ENCODE results near the gene SH3TC2.
A peak's percentile ranks its signal among the peaks of the same experiment; 100 is the strongest.

SH3TC2 gene

DNA sequence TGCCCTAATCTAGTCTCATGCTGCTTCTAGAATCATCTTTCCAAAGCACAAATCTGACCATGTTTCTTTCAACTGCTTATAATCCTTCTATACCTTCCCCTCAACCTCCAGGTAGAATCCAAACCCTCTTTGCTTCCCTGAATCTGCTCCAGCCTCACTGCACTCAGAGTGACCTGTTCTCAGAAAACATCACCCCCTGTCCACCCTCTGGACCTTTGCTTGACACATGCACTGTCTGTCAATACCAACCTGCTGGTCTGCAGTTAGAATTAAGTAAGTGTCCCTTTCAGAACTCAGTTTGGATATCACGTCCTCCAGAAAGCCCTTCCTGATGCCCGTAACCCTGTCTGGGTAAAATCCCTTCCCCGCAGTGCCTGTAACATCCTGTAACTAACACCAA is 63.1 kb downstream of the SH3TC2 start:
- no peak for DNase-seq (ENCODE audit: low spot score)

- peak; percentile 49 for DNase-seq (ENCODE audit: low spot score)
These were observed 64.6 kb downstream of the SH3TC2 start for GRCh38 chr5:148998174-148998797.

DNA sequence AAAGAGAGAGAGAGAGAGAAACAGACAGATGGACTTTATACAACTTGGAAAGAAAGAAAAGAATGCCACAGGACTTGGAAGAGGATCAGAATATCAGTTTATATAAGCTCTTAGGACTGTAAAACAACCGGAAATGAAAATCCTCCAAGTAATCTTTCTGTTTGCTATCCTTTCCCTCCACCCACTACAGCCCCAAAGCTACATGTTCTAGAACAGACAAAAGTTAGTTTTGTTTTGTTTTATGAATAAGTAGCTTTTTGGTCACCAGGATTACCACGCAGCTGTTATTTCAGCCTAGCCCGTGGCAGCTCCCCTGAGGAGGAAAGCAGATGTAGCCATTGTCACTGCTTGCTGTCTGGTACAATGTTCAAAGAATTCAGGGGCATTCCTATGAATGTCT is 66.6 kb downstream of the SH3TC2 start:
- DNase-seq (ENCODE audit: low spot score) = no peak

- DNase-seq (ENCODE audit: low spot score) = no peak
These were observed 67.1 kb downstream of the SH3TC2 start for GRCh38 chr5:148995791-148996190.

DNA sequence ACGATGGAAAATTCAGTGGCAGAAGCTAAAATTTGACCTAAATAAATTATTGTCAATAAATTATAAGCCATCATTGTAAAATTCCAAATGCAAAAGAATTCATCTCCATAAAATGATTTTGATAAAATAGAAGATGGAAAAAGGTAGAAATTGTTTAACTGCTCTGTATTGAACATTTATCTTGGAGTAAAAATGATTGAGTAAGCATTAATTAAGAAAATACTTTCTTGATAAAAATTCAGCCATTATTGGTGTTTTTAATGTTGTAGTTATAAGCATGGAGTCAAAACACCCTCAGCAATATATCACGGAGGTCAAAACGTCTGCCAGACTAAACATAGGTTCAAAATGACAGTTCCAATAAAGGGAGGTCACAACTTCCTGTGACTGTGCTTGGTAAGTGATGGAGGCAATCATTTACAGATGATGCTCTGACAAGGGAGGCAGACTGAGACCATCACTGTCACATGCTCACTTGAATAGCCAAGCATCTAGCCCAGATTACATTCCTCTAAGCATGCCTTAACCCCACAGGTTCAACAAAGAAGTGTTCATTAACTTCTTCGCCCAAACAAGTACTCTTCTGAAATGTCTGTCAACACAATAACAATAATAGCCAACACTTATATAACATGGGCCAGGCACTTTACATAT is 69.5 kb downstream of the SH3TC2 start:
- no peak for DNase-seq (ENCODE audit: low spot score)

- DNase-seq (ENCODE audit: low spot score) = no peak
These were observed 70.6 kb downstream of the SH3TC2 start for GRCh38 chr5:148992265-148992664.

- no peak for DNase-seq (ENCODE audit: low spot score)
These were observed 71.3 kb downstream of the SH3TC2 start for GRCh38 chr5:148991566-148991965.

DNA sequence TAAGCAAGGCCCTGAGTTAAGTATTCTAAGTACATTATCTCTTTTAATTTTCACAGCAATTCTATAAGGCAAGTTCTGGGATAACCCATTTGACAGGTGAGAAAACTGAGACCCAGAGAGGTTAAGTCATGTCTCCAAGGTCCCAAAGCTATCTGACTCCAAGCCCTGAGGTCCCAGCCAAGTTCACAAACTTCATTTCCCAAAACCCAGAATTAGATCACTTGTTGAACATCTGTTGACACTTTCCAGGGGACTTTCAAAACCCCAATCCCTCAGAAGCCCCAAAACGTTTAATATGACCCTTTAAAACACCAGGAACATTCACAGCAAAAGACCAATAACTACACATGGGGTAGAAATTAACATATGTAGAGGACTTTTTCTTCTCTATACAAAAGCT is 72.0 kb downstream of the SH3TC2 start:
- DNase-seq (ENCODE audit: low spot score) = no peak

DNA sequence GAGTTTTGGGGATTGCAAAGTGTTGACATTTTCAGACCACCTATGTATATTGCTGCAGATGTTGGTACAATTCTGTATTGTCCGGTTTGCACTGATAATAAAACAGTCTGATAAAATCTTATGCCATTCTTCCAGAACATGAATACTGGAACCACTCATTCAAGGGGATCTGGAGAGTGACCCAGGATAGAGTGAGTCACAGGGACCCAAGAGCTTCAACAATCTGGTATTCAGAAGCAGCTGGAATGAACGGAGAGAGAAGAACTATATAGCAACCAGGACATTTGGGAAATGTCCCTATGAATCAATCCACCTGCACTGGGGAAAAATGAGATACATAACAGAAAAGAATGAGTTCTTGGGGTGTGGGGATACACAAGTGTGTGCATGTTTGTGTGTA is 73.3 kb downstream of the SH3TC2 start:
- no peak for DNase-seq (ENCODE audit: low spot score)

DNA sequence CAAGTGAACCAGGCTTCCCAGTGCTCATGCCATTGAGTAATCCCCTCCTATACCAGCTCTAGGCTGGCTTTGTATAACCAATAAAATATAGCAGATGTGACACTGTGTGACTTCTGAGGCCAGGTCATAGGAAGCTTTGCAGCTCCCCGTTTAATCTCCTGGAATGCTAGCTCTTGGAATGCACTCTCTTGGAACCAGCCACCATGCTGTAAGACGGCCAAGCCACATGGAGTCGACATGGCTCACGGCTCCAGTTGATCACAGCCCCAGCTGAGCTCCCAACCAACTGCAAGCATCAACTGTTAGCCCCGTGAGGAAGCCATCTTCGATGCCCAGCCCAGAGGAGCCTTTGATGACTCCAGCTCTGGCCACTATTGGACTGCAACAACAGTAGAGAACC is 74.5 kb downstream of the SH3TC2 start:
- peak; percentile 75 for DNase-seq (ENCODE audit: low spot score)

DNA sequence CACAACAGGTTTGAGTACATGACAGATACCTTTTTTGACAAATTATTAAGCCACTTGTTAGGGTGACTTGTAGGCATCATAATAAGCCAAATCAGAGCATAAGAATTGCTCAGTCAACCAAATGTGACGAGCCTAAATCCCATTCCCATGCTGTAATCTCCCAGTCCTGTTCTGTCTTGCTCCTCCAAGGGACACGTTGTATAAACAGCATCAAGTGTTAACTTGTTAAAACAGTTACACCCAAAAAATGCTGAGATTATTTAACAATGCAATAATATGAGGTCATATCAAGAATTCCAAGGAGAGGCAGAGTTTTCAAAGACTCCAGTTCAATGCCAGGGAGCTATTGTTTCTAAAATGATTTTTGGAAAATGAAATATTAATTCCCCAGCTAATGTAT is 76.2 kb downstream of the SH3TC2 start:
- no peak for DNase-seq (ENCODE audit: low spot score)

GRCh38 chr5:148984345-148984744 is 78.5 kb downstream of the SH3TC2 start:
- DNase-seq (ENCODE audit: low spot score) = no peak

DNA sequence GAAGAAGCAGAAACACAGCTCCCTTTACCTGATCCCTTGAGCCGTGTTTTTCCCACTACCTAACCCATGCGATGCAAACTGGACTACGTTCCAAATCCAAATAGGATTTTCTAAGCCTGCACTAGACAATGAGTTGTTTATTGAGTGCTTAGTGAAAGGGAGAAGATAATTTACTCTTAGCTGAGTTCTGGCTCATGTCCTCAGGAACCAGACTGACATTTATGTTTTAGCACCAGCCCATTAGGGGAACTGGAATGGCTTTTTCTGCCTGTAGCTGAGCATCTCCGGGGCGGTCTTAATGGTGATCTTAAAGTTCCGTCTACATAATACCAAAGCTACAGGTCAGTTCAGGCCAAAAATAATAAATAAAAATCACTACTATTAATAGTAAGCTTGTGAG is 81.5 kb downstream of the SH3TC2 start:
- DNase-seq (ENCODE audit: low spot score) = no peak

GRCh38 chr5:148980731-148981130 is 82.1 kb downstream of the SH3TC2 start:
- DNase-seq (ENCODE audit: low spot score) = no peak

DNA sequence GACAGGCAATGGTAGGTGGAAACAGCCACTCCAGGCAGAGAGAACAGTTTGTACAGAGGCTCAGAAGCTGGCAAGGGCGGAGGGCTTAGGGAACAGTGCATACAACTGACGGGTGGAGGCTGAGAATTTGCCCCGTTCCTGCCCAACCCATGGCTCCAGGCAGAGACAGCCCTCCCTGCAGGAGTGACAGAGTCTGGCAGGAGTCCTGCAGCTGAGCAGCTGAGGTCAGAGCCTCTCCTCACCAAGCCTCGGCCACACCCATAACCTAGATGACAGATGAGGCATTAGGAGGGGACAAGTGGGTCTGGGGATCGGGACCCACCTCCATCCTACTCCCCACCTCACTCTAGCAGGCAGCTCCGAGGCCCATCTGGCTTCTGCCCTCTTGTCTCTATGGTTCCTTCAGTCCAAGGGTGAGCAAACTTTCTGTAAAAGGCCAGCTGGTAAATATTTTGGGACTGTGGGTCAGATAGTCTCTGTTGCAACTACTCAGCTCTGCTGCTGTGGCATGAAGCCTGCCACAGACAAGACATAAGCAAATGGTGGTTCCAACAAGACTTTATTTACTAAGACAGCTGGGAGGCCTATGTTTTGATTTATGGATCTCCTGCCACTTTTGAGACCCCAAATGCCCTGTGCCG is 83.7 kb downstream of the SH3TC2 start:
- peak; percentile 60 for DNase-seq (ENCODE audit: low spot score)

- no peak for DNase-seq (ENCODE audit: low spot score)
These were observed 84.3 kb downstream of the SH3TC2 start for GRCh38 chr5:148978370-148979082.

GRCh38 chr5:148976569-148977381 is 86.1 kb downstream of the SH3TC2 start:
- peak; percentile 73 for DNase-seq (ENCODE audit: low spot score)

DNA sequence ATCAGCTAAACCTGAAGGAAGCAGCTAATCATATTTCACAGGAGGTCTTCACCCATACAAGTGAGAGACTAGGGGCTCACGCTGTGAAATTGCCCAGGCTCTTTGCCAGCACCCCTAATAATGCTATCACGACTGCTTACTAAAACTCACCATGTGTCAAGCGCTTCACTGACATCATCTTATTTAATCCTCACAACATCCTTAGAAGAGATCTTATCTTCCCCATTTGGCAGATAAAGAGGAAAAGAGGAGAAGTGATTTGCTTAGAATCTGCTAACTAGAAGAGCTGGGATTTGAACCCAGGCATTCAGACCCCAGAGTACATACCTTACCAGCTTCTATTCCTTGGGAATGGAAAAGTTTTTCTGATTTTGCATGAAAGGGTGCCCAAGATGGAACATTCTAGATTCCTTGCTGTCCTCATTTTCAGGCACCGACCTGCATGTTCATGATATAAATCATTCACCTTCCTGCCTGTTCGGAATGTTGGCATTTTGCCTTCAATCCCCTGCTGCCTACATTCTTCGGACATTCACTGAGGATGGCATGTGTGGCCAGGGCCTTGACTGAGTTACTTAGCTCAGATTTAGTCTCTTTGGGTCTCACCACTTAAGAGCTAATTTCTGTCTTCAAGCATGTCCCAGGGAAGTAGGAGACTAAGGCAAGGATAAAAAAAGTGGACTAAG is 88.1 kb downstream of the SH3TC2 start:
- DNase-seq (ENCODE audit: low spot score) = no peak

DNA sequence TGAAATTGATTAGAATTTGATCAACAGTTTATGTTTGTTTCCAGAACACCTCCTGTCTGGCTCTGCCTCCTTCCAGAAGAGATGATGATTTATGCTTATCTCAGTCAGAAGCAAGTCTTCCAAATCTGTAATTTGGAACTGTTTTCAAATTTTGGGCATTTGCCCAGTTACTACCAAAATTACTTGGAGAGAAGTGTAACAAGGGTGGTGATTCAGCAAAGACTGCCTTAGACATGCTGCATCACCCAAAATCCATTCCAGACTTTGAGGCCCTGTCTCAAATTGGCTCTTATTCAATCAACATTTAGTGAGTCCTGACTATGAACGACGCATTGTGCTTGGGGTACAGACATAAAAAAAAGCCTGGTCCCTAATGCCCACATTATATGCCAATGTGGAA is 89.4 kb downstream of the SH3TC2 start:
- DNase-seq (ENCODE audit: low spot score) = no peak

GRCh38 chr5:148972974-148973374 is 89.9 kb downstream of the SH3TC2 start:
- peak; percentile 86 for DNase-seq (ENCODE audit: low spot score)

- no peak for DNase-seq (ENCODE audit: low spot score)
These were observed 90.5 kb downstream of the SH3TC2 start for GRCh38 chr5:148972396-148972795.

GRCh38 chr5:148970876-148971275 is 92.0 kb downstream of the SH3TC2 start:
- no peak for DNase-seq (ENCODE audit: low spot score)
